ENCODE results near the gene AR. TPM values are rescaled to one million over a fixed set of nuclear protein-coding genes. Genes with fewer than 3 reads are reported as not detected.

Gene AR
- total RNA-seq (1 to 10 TPM in 1 of 2 donors, under 1 TPM in 1; 0.22 to 1.5 TPM), total RNA-seq (1.1 to 3.9 reads per million in 2 donors)

GRCh38 chrX:67543818-67544217, at the start of gene AR:
TSS of gene AR (plus strand) at chrX:67544021. CDS start at chrX:67545147, 1,126 bp downstream.
- no peak within 1 kb of the TSS for H3K27ac Mint-ChIP-seq
- no peaks in the 10 kb centered on the region for H3K9me3 ChIP-seq (ENCODE audit: control insufficient read depth, low read length, poor library complexity, severe bottlenecking)
- peaks cover 25% of the 10 kb centered on the region for H3K27me3 Mint-ChIP-seq
- peaks cover 2% of the 10 kb centered on the region for H3K4me1 Mint-ChIP-seq
- no peaks in the 10 kb centered on the region for H3K36me3 Mint-ChIP-seq (ENCODE audit: low read depth)
- peak within 1 kb of the TSS; percentile 72 for H3K4me3 Mint-ChIP-seq
- DNase-seq (no peak), ATAC-seq (no peak)

GRCh38 chrX:67500617-67501016, 43.2 kb upstream of the AR start:
- Mint-ChIP-seq H3K4me3 (no peak overlapping the region), H3K27ac (no peak overlapping the region), H3K27me3 (no peaks in the 10 kb centered on the region), H3K36me3 (ENCODE audit: low read depth) (no peaks in the 10 kb centered on the region), H3K4me1 (no peaks in the 10 kb centered on the region)
- no peaks in the 10 kb centered on the region for H3K9me3 ChIP-seq (ENCODE audit: control insufficient read depth, low read length, poor library complexity, severe bottlenecking)
- no peak for DNase-seq
- ATAC-seq = no peak

- DNase-seq (no peak), ATAC-seq (no peak)
- H3K9me3 ChIP-seq (ENCODE audit: control insufficient read depth, low read length, poor library complexity, severe bottlenecking) = no peaks in the 10 kb centered on the region
- no peaks in the 10 kb centered on the region for H3K4me1 Mint-ChIP-seq
- no peaks in the 10 kb centered on the region for H3K27me3 Mint-ChIP-seq
- H3K4me3 Mint-ChIP-seq = no peak overlapping the region
- H3K27ac Mint-ChIP-seq = no peak overlapping the region
- no peaks in the 10 kb centered on the region for H3K36me3 Mint-ChIP-seq (ENCODE audit: low read depth)
Measured at GRCh38 chrX:67503004-67503403, 40.8 kb upstream of the AR start.

GRCh38 chrX:67503453-67503852, 40.4 kb upstream of the AR start:
- no peaks in the 10 kb centered on the region for H3K9me3 ChIP-seq (ENCODE audit: control insufficient read depth, low read length, poor library complexity, severe bottlenecking)
- ATAC-seq (no peak), DNase-seq (no peak)
- Mint-ChIP-seq H3K4me1 (no peaks in the 10 kb centered on the region), H3K36me3 (ENCODE audit: low read depth) (no peaks in the 10 kb centered on the region), H3K4me3 (no peak overlapping the region), H3K27ac (no peak overlapping the region), H3K27me3 (no peaks in the 10 kb centered on the region)

- Mint-ChIP-seq H3K27ac (no peak overlapping the region), H3K4me1 (no peaks in the 10 kb centered on the region), H3K36me3 (ENCODE audit: low read depth) (no peaks in the 10 kb centered on the region), H3K4me3 (no peak overlapping the region), H3K27me3 (no peaks in the 10 kb centered on the region)
- ATAC-seq (no peak), DNase-seq (no peak)
- no peaks in the 10 kb centered on the region for H3K9me3 ChIP-seq (ENCODE audit: control insufficient read depth, low read length, poor library complexity, severe bottlenecking)
Measured at GRCh38 chrX:67520671-67521070, 23.1 kb upstream of the AR start.

GRCh38 chrX:67523002-67523681, 20.7 kb upstream of the AR start:
- no peaks in the 10 kb centered on the region for H3K9me3 ChIP-seq (ENCODE audit: control insufficient read depth, low read length, poor library complexity, severe bottlenecking)
- ATAC-seq = no peak
- no peak overlapping the region for H3K27ac Mint-ChIP-seq
- H3K36me3 Mint-ChIP-seq (ENCODE audit: low read depth) = no peaks in the 10 kb centered on the region
- no peaks in the 10 kb centered on the region for H3K4me1 Mint-ChIP-seq
- no peak overlapping the region for H3K4me3 Mint-ChIP-seq
- no peak for DNase-seq
- H3K27me3 Mint-ChIP-seq = no peaks in the 10 kb centered on the region

- ATAC-seq (no peak), DNase-seq (no peak)
- H3K36me3 Mint-ChIP-seq (ENCODE audit: low read depth) = no peaks in the 10 kb centered on the region
- no peaks in the 10 kb centered on the region for H3K9me3 ChIP-seq (ENCODE audit: control insufficient read depth, low read length, poor library complexity, severe bottlenecking)
- H3K4me1 Mint-ChIP-seq = no peaks in the 10 kb centered on the region
- no peak overlapping the region for H3K27ac Mint-ChIP-seq
- H3K4me3 Mint-ChIP-seq = no peak overlapping the region
- no peaks in the 10 kb centered on the region for H3K27me3 Mint-ChIP-seq
Measured at GRCh38 chrX:67523932-67524331, 19.9 kb upstream of the AR start.

GRCh38 chrX:67524428-67524827, 19.4 kb upstream of the AR start:
- no peak for ATAC-seq
- H3K4me3 Mint-ChIP-seq = no peak overlapping the region

GRCh38 chrX:67524950-67525691, 18.7 kb upstream of the AR start:
- H3K9me3 ChIP-seq (ENCODE audit: control insufficient read depth, low read length, poor library complexity, severe bottlenecking) = no peaks in the 10 kb centered on the region

More at GRCh38 chrX:67524428-67524827, 19.4 kb upstream of the AR start:
- no peaks in the 10 kb centered on the region for H3K27me3 Mint-ChIP-seq
- no peaks in the 10 kb centered on the region for H3K9me3 ChIP-seq (ENCODE audit: control insufficient read depth, low read length, poor library complexity, severe bottlenecking)
- H3K4me1 Mint-ChIP-seq = no peaks in the 10 kb centered on the region
- H3K36me3 Mint-ChIP-seq (ENCODE audit: low read depth) = no peaks in the 10 kb centered on the region
- DNase-seq = no peak
- no peak overlapping the region for H3K27ac Mint-ChIP-seq

GRCh38 chrX:67536564-67536963, 7.3 kb upstream of the AR start:
- no peaks in the 10 kb centered on the region for H3K27me3 Mint-ChIP-seq
- no peak overlapping the region for H3K27ac Mint-ChIP-seq
- ATAC-seq (no peak), DNase-seq (no peak)
- H3K9me3 ChIP-seq (ENCODE audit: control insufficient read depth, low read length, poor library complexity, severe bottlenecking) = no peaks in the 10 kb centered on the region
- no peak overlapping the region for H3K4me3 Mint-ChIP-seq
- H3K4me1 Mint-ChIP-seq = no peaks in the 10 kb centered on the region
- H3K36me3 Mint-ChIP-seq (ENCODE audit: low read depth) = no peaks in the 10 kb centered on the region

More at GRCh38 chrX:67524950-67525691, 18.7 kb upstream of the AR start:
- H3K27ac Mint-ChIP-seq = no peak overlapping the region
- H3K4me1 Mint-ChIP-seq = no peaks in the 10 kb centered on the region
- H3K36me3 Mint-ChIP-seq (ENCODE audit: low read depth) = no peaks in the 10 kb centered on the region
- no peak for ATAC-seq
- no peaks in the 10 kb centered on the region for H3K27me3 Mint-ChIP-seq
- no peak overlapping the region for H3K4me3 Mint-ChIP-seq
- DNase-seq = no peak

GRCh38 chrX:67538383-67538782, 5.4 kb upstream of the AR start:
- no peaks in the 10 kb centered on the region for H3K36me3 Mint-ChIP-seq (ENCODE audit: low read depth)
- H3K4me3 Mint-ChIP-seq = no peak overlapping the region
- no peak for DNase-seq
- no peaks in the 10 kb centered on the region for H3K4me1 Mint-ChIP-seq
- H3K27me3 Mint-ChIP-seq = no peaks in the 10 kb centered on the region
- H3K9me3 ChIP-seq (ENCODE audit: control insufficient read depth, low read length, poor library complexity, severe bottlenecking) = no peaks in the 10 kb centered on the region
- H3K27ac Mint-ChIP-seq = no peak overlapping the region
- ATAC-seq = no peak

- peaks cover 2% of the 10 kb centered on the region for H3K4me1 Mint-ChIP-seq
- H3K27ac Mint-ChIP-seq = no peak overlapping the region
- H3K27me3 Mint-ChIP-seq = peaks cover 25% of the 10 kb centered on the region
- ATAC-seq (no peak), DNase-seq (no peak)
- peak overlapping the region; percentile 72 for H3K4me3 Mint-ChIP-seq
- H3K36me3 Mint-ChIP-seq (ENCODE audit: low read depth) = no peaks in the 10 kb centered on the region
- H3K9me3 ChIP-seq (ENCODE audit: control insufficient read depth, low read length, poor library complexity, severe bottlenecking) = no peaks in the 10 kb centered on the region
Measured at GRCh38 chrX:67544281-67545035, 637 bp downstream of the AR start.

GRCh38 chrX:67545036-67545821, 1.4 kb downstream of the AR start:
- ATAC-seq (no peak), DNase-seq (no peak)
- Mint-ChIP-seq H3K4me1 (peaks cover 2% of the 10 kb centered on the region), H3K36me3 (ENCODE audit: low read depth) (no peaks in the 10 kb centered on the region), H3K4me3 (peak overlapping the region; percentile 72), H3K27me3 (peaks cover 32% of the 10 kb centered on the region), H3K27ac (no peak overlapping the region)
- H3K9me3 ChIP-seq (ENCODE audit: control insufficient read depth, low read length, poor library complexity, severe bottlenecking) = no peaks in the 10 kb centered on the region
